HepG2 (cell line): ENCODE data around the gene THUMPD1. TPM values are rescaled to one million over a fixed set of nuclear protein-coding genes. Genes with fewer than 3 reads are reported as not detected.

Experiments used
- GTF3A ChIP-seq: sonication (generic); formaldehyde crosslinking; conservative IDR thresholded peaks from 2 replicates; pipeline ENCODE4 v1.4.0; 2020; ENCODE audit warnings: mild to moderate bottlenecking, missing genetic modification reagents
- HMG20B ChIP-seq: conservative IDR thresholded peaks from 2 replicates; pipeline ENCODE4 v1.6.1; 2016; ENCODE audit warnings: missing genetic modification reagents, missing compliant biosample characterization
- MAFG ChIP-seq: sonication (generic); formaldehyde crosslinking; IDR thresholded peaks from 2 replicates; pipeline ENCODE4 v1.5.1; 2020; ENCODE audit warnings: mild to moderate bottlenecking, missing genetic modification reagents
- PCBP2 ChIP-seq: fragments of 200-400 bp; formaldehyde crosslinking; optimal IDR thresholded peaks from 2 replicates; pipeline ENCODE3; 2018; ENCODE audit warnings: low read length, low read depth; ENCODE audit not compliant: poor library complexity, severe bottlenecking
- SMC3 ChIP-seq: IDR thresholded peaks from 2 replicates; pipeline ENCODE4 v1.6.1; 2011; ENCODE audit warnings: low read length, improper control_type of control experiment
- SRSF9 ChIP-seq: fragments of 200-400 bp; formaldehyde crosslinking; IDR thresholded peaks from 2 replicates; pipeline ENCODE4 v1.6.1; 2018; ENCODE audit warnings: borderline replicate concordance, mild to moderate bottlenecking, low read depth, low read length; ENCODE audit not compliant: insufficient read depth, poor library complexity, severe bottlenecking
- TAF1 ChIP-seq: sonication (generic); formaldehyde crosslinking; IDR thresholded peaks from 2 replicates; pipeline ENCODE4 v1.4.0; 2020; ENCODE audit warnings: missing genetic modification reagents
- TBP ChIP-seq: sonication (generic); formaldehyde crosslinking; IDR thresholded peaks from 2 replicates; pipeline ENCODE4 v1.5.0; 2020; ENCODE audit warnings: missing genetic modification reagents
- ZKSCAN5 ChIP-seq: sonication (generic); formaldehyde crosslinking; IDR thresholded peaks from 2 replicates; pipeline ENCODE4 v1.5.1; 2020; ENCODE audit warnings: mild to moderate bottlenecking, missing genetic modification reagents
- ZKSCAN8 ChIP-seq: IDR thresholded peaks from 2 replicates; pipeline ENCODE4 v1.6.1; 2016; ENCODE audit warnings: borderline replicate concordance, missing genetic modification reagents, missing compliant biosample characterization
- ZNF235 ChIP-seq: sonication (generic); formaldehyde crosslinking; IDR thresholded peaks from 2 replicates; pipeline ENCODE4 v1.8.1; 2023; ENCODE audit warnings: mild to moderate bottlenecking, missing genetic modification reagents, borderline replicate concordance
- ZNF331 ChIP-seq: sonication (generic); formaldehyde crosslinking; IDR thresholded peaks from 2 replicates; pipeline ENCODE4 v1.4.0; 2020; ENCODE audit warnings: missing genetic modification reagents
- ZNF598 ChIP-seq: sonication (generic); formaldehyde crosslinking; IDR thresholded peaks from 2 replicates; pipeline ENCODE4 v1.5.1; 2020; ENCODE audit warnings: mild to moderate bottlenecking, missing genetic modification reagents, borderline replicate concordance
- polyA plus RNA-seq, 8 experiments: library from polyadenylated mRNA; depleted of rRNA in 3 of 8; stranded (reverse) in 7 of 8; unstranded in 1 of 8; fragments of >200 nt; fragmentation: Illumina TruSeq in 4 of 8; extraction: Trizol in 4 of 8; gene quantifications; 2 replicates each; pipeline versions ENCODE4 v1.2.1 to v1.2.3, GENCODE V29; 2011 to 2016; ENCODE audit warnings: low read depth in 4 of 8, missing spikeins in 1 of 8, mixed read lengths in 1 of 8; ENCODE audit not compliant: insufficient read depth in 1 of 8
- total RNA-seq, 5 experiments: library from RNA; depleted of rRNA; stranded (reverse); fragments of >200 nt; fragmentation: Illumina TruSeq; extraction: Trizol; gene quantifications; 2 replicates each; pipeline ENCODE4 v1.2.3, GENCODE V29; 2016; ENCODE audit warnings: low read depth in 1 of 5
- TF ChIP-seq, protein P1 (sequence below): sonication (generic); formaldehyde crosslinking; IDR thresholded peaks from 2 replicates; pipeline ENCODE4 v1.4.0; 2020; ENCODE audit warnings: missing genetic modification reagents
- TF ChIP-seq, protein P2 (sequence below): IDR thresholded peaks from 2 replicates; pipeline ENCODE4 v1.6.1; 2016; ENCODE audit warnings: mild to moderate bottlenecking
- TF ChIP-seq, protein P3 (sequence below): sonication (generic); formaldehyde crosslinking; conservative IDR thresholded peaks from 2 replicates; pipeline ENCODE4 v1.8.1; 2023; ENCODE audit warnings: missing genetic modification reagents
- TF ChIP-seq, protein P4 (sequence below): sonication (generic); formaldehyde crosslinking; IDR thresholded peaks from 2 replicates; pipeline ENCODE4 v1.8.0; 2023; ENCODE audit warnings: mild to moderate bottlenecking, missing genetic modification reagents
- TF ChIP-seq, protein P5 (sequence below): sonication (generic); formaldehyde crosslinking; conservative IDR thresholded peaks from 2 replicates; pipeline ENCODE4 v1.4.0; 2020; ENCODE audit warnings: missing genetic modification reagents

Gene THUMPD1
- total and polyA plus RNA-seq, 2 of the 13 experiments (the other 11 are each of a cell fraction or from before 2014, with no cell fraction given), result 22.7 to 69.1 TPM

DNA sequence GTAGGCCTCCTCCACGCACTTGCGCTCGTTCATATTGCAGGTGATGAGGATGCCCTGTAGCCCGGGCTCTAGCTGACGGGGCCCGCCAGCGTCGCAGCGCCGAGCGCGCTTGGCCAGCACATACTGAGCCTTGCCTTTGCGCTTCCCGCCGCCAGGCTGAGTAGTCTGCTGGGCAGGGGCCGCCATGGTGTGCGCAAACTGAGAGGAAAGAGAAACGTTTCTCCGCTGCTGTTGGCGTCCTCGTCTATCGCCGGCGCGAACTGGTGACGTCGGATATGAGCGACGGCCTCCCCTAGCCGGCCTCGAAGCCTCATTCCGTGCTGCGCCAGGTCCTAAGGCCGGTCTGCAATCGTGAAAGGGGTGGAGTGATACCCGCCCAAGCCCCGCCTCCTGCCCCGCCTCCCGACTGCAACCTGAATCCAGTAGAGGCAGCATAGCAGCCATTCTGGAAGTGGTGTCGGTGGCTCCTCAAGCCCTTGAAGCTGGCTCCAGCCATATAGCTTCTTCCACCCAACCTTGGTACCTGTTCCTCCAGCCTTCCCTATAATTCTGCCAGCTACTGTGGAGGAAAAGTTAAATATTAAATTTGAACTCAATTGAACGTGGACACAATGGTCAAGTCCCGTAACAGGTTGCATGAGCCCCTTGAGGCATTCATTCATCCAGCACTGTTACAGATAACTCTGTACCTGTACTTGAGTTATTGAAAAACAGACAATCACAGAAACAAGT, at the start of gene THUMPD1 (continued):
- TF ChIP-seq MAFG (CRISPR knock-in tag) (0 out of 2 replicates have a peak, but pooled peaks have one; percentile 35), ZKSCAN5 (CRISPR knock-in tag) (peak; percentile 34; the same call in 1 of the 2 replicates), GTF3A (0 out of 2 replicates have a peak, but pooled peaks have one; percentile 41), TAF1 (CRISPR knock-in tag) (peak; percentile 99), SMC3 (peak; percentile 18; the same call in 1 of the 2 replicates), ZNF331 (peak; percentile 92), ZKSCAN8 (CRISPR knock-in tag) (peak; percentile 71; the same call in 1 of the 2 replicates), ZNF598 (no peak; the same call in 1 of the 2 replicates), ZNF235 (peak; percentile 92; the same call in 1 of the 2 replicates), TBP (CRISPR knock-in tag) (0 out of 2 replicates have a peak, but pooled peaks have one; percentile 13), SRSF9 (no peak), PCBP2 (no peak), HMG20B (peak; percentile 62; the same call in 1 of the 2 replicates)
- TF ChIP-seq, protein P1, sequence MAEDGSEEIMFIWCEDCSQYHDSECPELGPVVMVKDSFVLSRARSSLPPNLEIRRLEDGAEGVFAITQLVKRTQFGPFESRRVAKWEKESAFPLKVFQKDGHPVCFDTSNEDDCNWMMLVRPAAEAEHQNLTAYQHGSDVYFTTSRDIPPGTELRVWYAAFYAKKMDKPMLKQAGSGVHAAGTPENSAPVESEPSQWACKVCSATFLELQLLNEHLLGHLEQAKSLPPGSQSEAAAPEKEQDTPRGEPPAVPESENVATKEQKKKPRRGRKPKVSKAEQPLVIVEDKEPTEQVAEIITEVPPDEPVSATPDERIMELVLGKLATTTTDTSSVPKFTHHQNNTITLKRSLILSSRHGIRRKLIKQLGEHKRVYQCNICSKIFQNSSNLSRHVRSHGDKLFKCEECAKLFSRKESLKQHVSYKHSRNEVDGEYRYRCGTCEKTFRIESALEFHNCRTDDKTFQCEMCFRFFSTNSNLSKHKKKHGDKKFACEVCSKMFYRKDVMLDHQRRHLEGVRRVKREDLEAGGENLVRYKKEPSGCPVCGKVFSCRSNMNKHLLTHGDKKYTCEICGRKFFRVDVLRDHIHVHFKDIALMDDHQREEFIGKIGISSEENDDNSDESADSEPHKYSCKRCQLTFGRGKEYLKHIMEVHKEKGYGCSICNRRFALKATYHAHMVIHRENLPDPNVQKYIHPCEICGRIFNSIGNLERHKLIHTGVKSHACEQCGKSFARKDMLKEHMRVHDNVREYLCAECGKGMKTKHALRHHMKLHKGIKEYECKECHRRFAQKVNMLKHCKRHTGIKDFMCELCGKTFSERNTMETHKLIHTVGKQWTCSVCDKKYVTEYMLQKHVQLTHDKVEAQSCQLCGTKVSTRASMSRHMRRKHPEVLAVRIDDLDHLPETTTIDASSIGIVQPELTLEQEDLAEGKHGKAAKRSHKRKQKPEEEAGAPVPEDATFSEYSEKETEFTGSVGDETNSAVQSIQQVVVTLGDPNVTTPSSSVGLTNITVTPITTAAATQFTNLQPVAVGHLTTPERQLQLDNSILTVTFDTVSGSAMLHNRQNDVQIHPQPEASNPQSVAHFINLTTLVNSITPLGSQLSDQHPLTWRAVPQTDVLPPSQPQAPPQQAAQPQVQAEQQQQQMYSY, result no peak; the same call in 1 of the 2 replicates
- TF ChIP-seq, protein P2, sequence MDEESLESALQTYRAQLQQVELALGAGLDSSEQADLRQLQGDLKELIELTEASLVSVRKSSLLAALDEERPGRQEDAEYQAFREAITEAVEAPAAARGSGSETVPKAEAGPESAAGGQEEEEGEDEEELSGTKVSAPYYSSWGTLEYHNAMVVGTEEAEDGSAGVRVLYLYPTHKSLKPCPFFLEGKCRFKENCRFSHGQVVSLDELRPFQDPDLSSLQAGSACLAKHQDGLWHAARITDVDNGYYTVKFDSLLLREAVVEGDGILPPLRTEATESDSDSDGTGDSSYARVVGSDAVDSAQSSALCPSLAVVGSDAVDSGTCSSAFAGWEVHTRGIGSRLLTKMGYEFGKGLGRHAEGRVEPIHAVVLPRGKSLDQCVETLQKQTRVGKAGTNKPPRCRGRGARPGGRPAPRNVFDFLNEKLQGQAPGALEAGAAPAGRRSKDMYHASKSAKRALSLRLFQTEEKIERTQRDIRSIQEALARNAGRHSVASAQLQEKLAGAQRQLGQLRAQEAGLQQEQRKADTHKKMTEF (CRISPR knock-in tag), result peak; percentile 97
- TF ChIP-seq, protein P3, sequence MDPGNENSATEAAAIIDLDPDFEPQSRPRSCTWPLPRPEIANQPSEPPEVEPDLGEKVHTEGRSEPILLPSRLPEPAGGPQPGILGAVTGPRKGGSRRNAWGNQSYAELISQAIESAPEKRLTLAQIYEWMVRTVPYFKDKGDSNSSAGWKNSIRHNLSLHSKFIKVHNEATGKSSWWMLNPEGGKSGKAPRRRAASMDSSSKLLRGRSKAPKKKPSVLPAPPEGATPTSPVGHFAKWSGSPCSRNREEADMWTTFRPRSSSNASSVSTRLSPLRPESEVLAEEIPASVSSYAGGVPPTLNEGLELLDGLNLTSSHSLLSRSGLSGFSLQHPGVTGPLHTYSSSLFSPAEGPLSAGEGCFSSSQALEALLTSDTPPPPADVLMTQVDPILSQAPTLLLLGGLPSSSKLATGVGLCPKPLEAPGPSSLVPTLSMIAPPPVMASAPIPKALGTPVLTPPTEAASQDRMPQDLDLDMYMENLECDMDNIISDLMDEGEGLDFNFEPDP (CRISPR knock-in tag), result no peak; the same call in 1 of the 2 replicates
- TF ChIP-seq, protein P4, sequence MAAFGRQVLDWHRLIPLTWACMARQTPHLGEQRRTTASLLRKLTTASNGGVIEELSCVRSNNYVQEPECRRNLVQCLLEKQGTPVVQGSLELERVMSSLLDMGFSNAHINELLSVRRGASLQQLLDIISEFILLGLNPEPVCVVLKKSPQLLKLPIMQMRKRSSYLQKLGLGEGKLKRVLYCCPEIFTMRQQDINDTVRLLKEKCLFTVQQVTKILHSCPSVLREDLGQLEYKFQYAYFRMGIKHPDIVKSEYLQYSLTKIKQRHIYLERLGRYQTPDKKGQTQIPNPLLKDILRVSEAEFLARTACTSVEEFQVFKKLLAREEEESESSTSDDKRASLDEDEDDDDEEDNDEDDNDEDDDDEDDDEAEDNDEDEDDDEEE (CRISPR knock-in tag), result 0 out of 2 replicates have a peak, but pooled peaks have one; percentile 9
- TF ChIP-seq, protein P5, sequence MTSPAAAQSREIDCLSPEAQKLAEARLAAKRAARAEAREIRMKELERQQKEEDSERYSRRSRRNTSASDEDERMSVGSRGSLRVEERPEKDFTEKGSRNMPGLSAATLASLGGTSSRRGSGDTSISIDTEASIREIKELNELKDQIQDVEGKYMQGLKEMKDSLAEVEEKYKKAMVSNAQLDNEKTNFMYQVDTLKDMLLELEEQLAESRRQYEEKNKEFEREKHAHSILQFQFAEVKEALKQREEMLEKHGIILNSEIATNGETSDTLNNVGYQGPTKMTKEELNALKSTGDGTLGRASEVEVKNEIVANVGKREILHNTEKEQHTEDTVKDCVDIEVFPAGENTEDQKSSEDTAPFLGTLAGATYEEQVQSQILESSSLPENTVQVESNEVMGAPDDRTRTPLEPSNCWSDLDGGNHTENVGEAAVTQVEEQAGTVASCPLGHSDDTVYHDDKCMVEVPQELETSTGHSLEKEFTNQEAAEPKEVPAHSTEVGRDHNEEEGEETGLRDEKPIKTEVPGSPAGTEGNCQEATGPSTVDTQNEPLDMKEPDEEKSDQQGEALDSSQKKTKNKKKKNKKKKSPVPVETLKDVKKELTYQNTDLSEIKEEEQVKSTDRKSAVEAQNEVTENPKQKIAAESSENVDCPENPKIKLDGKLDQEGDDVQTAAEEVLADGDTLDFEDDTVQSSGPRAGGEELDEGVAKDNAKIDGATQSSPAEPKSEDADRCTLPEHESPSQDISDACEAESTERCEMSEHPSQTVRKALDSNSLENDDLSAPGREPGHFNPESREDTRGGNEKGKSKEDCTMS, result no peak
